GM19372 (cell line): ENCODE data around the gene IFNL2.
"Not testable (repeated sequence)": the region's sequence is repeated elsewhere in the genome, so short reads cannot be mapped to it uniquely, and the experiment has no call there.

ENCODE experiments used
- ATAC-seq: cut with Tn5 transposase; IDR thresholded peaks from one replicate; pipeline ENCODE4 v1.9.1; 2021; ENCODE audit warnings: mild to moderate bottlenecking, low read depth, moderate library complexity; ENCODE audit not compliant: unreplicated experiment

The IFNL2 gene

DNA sequence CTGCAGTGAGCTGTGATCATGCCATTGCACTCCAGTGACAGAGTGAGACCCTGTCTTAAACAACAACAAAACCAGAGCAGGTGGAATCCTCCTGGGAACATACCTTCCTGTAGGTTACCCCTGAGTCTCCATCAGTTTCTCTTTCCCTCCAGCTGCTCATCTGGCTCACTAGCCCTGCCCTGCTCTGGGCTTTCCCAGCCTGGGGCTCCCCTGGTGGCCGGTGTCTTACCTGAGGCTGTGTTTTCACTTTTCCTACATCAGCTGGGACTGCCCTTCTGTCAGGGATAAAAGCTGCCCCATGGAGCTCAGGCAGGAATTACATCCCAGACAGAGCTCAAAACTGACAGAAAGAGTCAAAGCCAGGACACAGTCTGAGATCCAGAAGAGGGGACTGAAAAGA is at the start of gene IFNL2:
IFNL2 (plus strand) TSS at position 312 of the 400 bp plus-strand sequence. CDS start 173 bp downstream, outside the sequence.
- not testable (repeated sequence) for ATAC-seq

DNA sequence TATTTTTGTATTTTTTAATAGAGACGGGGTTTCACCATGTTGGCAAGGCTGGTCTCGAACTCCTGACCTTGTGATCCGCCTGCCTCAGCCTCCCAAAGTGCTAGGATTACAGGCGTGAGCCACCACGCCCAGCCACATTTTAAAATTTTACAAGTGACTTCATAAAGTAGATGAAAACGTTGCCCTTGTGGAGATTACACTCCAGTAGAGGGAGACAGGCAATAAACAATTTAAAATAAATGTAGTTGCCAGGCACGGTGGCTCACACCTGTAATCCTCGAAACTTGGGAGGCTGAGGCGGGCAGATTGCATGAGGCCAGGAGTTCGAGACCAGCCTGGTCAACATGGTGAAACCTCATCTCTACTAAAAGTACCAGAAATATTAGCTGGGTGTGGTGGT is 49.1 kb upstream of the IFNL2 start:
- not testable (repeated sequence) for ATAC-seq

DNA sequence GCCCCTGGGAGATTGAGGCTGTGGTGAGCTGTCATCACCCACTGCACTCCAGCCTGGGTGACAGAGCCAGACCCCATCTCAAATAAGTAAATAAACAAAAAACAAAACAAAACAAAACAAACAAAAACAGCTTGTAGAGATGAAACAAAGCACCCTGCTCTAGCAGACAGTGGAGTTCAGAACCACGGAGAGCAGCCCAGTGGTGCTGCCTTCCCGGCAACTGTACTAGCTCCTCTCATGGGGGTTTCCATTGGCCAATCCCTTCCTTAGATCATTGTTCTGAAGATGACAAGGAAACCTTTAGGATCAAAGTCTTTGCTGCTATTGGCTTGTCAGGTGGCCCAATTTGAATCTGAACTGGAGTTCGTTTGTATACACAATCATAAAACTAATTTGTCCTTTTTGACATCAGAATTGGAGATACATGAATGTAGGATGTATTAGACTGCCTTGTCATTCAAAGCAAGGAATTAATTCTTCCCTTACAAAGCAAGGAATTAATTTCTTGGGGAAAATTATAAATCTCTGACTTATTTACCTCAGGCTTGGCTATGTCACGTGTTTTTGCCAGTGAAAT is 44.4 kb upstream of the IFNL2 start:
- ATAC-seq: no peak

DNA sequence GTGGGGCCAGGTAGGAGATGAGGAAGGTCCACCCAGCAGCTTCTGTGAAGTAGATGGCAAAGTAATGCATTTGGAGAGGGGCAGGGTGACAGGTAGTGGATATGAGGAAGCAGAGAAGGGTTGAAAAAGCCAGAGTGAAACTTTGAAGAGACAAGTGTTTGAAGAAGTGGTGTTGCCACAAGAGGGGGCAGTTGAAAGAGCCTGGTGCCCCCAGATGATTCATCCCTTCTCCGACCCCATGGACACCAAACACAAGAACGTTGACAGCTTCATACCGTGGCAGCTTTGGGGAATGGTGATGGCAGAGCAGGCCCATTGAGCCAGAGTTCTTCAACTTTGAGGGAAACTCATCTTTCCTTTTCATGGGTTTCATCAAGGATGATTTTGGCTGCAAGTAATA is 43.3 kb upstream of the IFNL2 start:
- no peak for ATAC-seq

DNA sequence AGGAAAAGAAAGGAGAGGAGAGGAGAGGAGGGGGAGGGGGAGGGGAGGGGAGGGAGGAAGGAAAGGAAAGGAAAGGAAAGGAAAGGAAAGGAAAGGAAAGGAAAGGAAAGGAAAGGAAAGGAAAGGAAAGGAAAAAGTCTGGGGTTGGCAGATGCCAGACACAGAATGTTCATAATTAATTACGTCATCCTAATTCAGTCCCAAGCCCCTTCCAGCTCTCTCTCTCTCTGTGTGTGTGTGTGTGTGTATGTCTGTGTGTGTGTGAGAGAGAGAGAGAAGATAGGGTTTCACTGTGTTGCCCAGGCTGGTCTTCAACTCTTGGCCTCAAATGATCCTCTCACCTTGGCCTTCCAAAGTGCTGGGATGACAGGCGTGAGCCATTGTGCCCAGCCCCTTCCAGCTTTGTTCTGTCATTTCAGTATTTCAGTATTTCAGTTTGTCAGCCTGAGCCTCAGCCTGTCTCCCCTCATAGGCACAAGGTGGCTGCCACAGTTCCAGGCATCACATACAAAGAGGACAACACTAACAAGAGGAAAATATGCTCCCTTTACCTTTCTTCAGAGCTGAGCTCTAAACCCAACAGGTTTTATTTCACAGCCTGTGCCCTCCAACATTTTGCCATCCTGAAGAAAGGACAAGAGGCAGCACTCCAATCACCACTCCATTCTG is 38.0 kb upstream of the IFNL2 start:
- ATAC-seq: no peak

DNA sequence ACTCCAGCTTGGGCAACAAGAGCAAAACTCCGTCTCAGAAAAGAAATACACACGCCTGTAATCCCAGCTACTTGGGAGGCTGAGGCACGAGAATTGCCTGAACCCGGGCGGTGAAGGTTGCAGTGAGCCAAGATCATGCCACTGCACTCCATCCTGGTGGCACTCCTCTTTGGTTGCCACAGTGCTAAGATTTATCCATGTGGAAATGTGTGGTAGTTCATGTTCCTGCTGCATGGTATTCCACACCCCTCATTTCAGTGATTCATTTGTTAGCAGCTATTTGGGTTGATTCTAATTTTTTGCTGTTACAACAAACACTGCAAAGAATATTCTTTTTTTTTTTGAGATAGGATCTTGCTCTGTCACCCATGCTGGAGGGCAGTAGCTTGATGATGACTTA is 35.5 kb upstream of the IFNL2 start:
- ATAC-seq: no peak

DNA sequence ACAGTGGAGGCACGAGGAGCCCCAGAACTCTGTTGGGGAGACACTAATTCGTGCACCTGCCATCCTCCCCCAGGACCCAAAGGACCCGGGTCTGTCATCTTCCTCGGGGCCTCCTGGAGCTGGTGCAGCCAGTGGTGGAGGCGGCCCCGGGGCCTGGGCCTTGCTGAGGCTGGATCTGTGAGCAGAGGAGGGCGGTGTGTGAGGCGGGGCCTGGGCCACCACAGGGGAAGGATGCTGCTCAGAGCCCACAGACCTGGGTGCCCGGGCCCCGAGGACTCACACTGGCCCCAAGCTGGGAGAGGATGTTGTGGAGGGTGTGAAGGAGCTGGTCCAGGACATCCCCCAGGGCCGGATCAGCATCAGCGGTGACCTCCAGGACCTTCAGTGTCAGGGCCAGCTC is 31.7 kb upstream of the IFNL2 start:
- ATAC-seq: no peak

DNA sequence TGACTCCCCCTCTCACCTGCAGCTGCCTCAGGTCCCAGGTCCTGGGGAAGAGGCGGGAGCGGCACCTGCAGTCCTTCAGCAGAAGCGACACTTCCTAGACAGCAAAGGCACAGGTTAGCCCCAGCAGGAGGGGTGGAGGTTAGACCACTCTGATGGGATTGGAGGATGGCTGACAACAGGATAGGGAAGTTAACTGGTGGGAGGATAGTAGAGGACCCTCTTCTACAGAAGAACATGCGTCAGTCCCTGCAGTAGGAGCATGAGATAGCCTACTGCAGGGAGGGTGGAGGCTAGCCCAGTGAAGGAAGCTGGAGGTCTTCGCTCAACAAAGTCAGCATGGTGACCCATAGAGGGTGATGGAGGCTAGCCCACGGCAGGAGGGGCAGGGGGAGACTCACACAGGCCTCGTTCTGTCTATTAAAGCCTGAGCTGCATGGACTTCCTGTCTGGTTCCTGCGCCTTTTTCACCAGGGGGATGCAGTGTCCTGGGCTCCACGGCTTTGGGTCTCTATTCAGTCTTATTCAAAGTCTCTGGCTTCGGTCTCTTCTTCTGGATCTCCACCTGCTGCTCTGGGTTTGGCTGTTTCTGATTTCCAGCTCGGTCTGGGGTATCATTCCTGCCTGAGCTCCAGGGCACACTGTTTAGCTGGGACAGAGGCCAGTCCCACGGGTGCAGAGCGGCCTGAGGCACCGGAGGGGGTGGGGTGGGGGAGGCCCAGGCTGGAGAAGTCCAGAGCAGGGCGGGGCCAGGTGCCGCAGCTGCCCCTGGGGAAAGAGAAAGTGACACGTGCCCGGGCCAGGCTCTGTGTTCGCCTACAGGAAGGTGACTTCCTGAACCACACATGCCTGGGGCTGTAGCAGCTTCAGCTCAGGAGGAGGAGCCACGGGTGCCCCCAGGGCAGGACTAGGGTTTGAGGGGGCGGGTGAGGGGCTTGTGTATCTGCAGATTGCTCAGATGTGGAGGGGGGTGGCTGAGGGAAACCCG is 30.7 kb upstream of the IFNL2 start:
- no peak for ATAC-seq

DNA sequence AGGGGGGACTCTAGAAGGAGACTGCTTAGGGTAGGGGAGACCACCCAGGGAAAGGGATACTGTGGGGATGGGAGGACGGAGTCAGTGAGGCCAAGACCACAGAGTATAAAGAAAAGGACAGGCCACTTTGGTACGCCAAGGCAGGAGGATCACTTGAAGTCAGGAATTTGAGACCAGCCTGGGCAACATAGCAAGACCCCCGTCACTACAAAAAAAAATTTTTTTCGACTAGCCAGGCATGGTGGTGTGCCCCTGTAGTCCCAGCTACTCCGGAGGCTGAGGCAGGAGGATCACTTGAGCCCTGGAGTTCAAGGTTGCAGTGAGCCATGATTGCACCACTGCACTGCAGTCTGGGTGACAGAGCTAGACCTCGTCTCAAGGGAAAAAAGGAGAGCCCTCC is 30.0 kb upstream of the IFNL2 start:
- ATAC-seq: no peak

DNA sequence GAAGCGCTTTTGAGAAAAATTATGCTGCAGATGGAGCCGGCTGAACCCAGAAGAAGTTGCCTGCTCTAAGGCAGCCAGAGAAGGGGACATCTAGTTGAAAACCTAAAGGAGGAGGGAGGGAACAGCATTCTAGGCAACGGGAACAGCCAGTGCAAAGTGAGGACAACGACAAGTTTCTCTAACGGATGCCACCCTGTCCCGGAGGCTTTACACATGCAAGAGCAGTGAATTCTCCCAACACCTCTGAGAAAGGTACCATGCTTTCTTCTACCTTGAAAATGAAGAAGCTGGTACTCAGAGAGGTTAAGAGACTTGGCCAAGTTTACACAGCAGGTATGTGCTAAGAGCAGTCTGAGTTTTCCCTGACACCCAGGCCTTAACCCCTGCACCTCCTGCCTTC is 29.3 kb upstream of the IFNL2 start:
- no peak for ATAC-seq

DNA sequence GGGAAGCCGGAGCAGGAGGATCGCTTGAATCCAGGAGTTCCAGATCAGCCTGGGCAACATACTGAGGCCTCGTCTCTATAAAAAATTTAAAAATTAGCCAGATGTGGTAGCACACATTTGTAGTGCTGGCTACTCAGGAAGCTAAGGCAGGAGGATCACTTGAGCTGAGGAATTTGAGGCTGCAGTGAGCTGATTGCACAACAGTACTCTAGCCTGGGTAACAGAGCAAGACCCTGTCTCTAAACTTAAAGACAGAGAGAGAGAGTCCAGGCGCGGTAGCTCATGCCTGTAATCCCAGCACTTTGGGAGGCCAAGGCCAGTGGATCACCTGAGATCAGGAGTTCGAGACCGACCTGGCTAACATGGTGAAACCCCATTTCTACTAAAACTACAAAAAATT is 27.8 kb upstream of the IFNL2 start:
- ATAC-seq: no peak

DNA sequence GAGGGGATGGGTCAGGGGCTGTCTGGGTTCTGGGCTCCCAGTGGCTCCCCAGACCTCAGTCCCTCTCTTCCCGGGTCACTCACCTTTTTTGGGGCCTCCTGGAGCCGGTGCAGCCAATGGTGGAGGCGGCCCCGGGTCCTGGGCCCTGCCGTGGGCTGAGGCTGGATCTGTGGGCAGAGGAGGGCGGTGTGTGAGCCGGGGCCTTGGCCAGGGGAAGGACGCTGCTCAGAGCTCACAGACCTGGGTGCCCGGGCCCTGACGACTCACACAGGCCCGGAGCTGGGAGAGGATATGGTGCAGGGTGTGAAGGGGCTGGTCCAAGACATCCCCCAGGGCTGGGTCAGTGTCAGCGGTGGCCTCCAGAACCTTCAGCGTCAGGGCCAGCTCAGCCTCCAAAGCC is 24.5 kb upstream of the IFNL2 start:
- not testable (repeated sequence) for ATAC-seq

DNA sequence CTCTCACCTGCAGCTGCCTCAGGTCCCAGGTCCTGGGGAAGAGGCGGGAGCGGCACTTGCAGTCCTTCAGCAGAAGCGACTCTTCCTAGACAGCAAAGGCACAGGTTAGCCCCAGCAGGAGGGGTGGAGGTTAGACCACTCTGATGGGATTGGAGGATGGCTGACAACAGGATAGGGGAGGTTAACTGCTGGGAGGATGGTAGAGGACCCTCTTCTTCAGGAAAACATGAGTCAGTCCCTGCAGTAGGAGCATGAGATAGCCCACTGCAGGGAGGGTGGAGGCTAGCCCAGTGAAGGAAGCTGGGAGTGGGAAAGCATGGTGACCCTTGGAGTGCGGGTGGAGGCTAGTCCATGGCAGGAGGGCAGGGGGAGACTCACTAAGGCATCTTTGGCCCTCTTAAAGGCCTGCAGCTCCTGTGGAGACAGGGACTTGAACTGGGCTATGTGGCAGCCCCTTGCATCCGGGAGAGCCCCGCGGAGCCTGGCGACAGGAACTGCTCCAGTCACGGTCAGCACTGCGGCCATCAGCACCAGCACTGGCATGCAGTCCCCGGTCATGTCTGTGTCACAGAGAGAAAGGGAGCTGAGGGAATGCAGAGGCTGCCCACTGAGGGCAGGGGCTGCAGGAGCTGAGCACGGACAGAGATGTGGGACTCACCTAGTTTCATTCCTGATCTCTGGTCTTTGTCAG is 23.6 kb upstream of the IFNL2 start, which contains the start of gene IFNL3:
IFNL3 (minus strand) TSS at position 597 of the 691 bp plus-strand sequence; CDS start at position 558, 39 bp downstream.
- ATAC-seq: not testable (repeated sequence)

DNA sequence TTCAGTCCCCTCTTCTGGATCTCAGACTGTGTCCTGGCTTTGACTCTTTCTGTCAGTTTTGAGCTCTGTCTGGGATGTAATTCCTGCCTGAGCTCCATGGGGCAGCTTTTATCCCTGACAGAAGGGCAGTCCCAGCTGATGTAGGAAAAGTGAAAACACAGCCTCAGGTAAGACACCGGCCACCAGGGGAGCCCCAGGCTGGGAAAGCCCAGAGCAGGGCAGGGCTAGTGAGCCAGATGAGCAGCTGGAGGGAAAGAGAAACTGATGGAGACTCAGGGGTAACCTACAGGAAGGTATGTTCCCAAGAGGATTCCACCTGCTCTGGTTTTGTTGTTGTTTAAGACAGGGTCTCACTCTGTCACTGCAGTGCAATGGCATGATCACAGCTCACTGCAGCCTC is 23.0 kb upstream of the IFNL2 start:
- not testable (repeated sequence) for ATAC-seq

DNA sequence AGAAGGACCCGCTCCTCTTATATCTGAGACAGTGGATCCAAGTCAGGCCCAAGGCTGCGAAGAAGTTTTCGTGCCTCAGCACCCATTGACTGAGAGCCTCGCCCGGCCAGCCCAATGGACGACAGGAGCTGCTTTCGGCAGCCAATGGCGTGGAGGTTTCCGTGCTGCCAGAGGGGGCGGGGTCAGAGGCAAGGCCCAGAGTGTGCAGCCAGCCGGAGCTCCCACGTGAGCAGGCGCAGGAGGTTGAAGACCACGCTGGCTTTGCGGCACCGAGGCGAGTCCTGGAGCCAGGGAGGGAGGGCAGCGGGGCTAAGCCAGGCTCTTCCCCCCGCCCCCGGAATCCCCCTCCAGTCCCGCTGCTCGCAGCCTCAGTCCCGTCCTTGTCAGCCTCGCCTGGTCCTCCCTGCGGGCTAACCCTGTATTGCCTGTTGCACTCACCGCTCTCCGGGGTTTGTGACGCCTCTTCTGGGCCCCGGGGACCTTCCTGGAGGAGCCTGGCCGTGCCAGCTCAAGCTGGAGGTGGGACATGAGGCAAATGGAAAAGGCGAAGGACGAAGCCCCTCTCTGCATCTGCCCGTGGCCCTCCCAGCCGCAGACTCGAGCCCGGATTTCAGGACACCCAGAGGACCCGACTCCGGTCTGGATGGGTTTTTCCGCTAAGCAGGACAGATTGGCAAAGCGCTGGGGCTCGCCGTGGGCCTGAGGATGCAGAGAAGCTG is 21.1 kb upstream of the IFNL2 start:
- ATAC-seq: no peak

DNA sequence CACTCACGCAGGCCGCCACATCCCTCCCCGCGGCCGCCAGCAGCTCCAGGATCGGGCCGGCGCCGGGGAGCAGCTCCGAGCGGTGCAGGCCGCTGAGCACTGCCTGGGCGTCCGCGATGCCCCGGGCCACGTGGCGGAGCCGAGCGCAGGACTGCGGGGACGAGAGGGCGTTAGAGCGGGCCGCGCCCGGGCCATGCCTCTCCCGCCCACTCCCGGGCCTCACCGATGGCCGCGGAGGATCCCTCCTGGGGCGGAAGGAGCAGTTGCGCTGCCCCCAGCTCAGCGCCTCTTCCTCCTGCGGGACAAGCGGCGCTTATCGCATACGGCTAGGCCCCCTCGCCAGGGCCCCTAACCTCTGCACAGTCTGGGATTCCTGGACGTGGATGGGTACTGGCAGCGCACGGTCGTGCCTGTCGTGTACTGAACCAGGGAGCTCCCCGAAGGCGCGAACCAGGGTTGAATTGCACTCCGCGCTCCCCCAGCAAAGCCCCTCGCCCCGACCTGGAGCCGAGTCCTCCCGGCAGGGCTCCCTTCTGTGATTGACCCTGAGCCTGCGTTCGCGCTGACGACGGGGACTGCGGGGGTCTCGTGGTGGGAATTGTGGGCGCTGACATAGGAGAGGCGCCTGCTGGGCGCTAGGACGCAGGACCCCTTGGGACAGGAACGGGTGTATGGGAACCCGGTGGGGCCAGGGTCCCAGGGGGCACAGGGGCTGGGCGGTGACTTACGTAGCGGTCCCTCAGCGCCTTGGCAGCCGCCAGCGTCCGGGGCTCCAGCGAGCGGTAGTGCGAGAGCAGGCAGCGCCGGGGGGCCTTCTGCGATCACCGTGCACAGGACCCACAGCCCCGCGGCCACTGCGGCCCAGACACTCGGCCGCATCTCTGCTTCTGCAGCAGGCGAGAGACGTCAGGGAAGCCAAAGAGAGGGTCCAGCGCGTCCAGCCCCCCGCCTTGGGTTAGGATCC is 20.2 kb upstream of the IFNL2 start:
- no peak for ATAC-seq

DNA sequence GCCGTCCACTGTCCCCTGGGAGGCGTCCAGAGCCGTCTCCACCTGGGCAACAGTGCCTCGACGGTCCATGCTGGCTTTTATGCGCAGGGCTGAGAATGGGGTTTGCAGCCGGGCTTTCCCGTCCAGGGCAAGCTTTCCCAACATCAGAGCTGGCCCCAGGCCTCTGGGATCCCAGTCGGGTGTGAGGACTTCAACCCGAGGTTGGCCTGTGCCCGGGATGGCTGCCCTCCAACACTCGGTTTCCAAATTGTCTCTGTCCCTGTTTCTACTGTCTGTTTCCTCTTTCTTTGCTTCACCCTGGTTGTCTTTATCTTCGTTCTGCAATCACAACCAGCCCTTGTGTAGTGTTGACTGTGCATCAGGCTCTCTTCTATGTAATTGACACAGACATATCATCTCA is 19.4 kb upstream of the IFNL2 start, which contains the start of gene IFNL4:
IFNL4 (minus strand) TSS at position 51 of the 400 bp plus-strand sequence.
- ATAC-seq: no peak

DNA sequence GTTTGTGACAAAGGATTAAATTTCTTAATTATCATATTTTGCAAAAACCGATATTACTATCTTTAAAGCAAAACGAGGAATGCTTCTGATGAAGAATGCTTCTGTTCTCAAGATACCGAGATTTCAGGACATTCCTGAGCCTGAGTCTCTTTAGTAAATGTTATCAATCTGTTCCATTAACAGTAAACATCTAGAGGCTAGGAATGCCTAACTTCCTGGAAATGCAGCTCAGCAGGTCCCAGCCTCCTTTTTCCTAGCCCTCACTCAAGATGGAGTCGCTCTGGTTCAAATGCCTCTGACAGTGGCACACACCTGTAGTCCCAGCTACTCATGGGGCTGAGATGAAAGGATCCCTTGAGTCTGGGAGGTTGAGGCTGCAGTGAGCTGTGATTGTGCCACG is 17.1 kb upstream of the IFNL2 start:
- no peak for ATAC-seq

DNA sequence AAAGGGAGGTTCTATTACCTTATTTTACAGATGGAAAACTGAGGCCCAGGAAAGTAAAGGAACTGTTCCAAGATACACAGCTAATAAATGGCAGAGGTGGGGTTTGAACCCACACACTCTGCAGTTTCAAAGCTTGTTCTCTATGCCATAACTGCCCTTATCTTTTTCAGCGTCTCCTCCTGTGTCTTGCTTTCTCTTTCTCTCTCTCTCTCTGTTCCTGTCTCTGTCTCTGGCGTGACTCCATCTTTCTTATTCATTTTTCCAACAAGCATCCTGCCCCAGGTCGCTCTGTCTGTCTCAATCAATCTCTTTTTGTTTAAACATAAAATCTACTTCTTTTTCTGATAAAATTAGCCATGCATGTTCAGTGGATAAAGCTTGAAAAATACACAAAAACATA is 16.4 kb upstream of the IFNL2 start:
- no peak for ATAC-seq
